ENCODE results near the gene TINAGL1.

DNA sequence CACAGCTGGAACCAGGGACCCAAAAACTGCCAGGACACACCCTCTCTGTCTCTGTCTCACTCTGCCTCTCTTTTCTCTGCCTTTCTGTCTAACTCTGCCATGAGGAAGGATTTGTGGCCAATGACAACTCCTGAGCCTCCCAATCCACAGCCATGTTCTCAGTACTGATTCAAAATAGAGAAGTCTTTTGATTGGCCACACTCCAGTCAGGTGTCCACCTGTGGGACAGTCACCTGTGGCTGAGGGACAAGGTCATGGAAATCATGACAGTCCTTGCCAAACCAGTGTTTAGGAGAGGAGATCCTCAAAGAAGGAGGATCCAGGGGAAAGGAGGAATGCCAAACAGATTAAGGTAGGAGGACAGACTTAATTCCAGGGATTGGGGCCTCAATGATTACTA, 15.8 kb downstream of the TINAGL1 start:
- TF ChIP-seq, protein P1, sequence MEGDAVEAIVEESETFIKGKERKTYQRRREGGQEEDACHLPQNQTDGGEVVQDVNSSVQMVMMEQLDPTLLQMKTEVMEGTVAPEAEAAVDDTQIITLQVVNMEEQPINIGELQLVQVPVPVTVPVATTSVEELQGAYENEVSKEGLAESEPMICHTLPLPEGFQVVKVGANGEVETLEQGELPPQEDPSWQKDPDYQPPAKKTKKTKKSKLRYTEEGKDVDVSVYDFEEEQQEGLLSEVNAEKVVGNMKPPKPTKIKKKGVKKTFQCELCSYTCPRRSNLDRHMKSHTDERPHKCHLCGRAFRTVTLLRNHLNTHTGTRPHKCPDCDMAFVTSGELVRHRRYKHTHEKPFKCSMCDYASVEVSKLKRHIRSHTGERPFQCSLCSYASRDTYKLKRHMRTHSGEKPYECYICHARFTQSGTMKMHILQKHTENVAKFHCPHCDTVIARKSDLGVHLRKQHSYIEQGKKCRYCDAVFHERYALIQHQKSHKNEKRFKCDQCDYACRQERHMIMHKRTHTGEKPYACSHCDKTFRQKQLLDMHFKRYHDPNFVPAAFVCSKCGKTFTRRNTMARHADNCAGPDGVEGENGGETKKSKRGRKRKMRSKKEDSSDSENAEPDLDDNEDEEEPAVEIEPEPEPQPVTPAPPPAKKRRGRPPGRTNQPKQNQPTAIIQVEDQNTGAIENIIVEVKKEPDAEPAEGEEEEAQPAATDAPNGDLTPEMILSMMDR (IDR thresholded peaks at IDR 0.05; ENCODE audit: extremely low read depth in 1 of 2, insufficient read depth in 1 of 2, low read depth in 1 of 2, low read length in 2 of 2) = no peak
- TF ChIP-seq POLR2AphosphoS5 (IDR thresholded peaks at IDR 0.05; ENCODE audit: insufficient read depth, low read depth, low read length) (no peak), POLR2A (IDR thresholded peaks at IDR 0.05; ENCODE audit: low read depth, low read length) (no peak)
- TF ChIP-seq, protein P2, sequence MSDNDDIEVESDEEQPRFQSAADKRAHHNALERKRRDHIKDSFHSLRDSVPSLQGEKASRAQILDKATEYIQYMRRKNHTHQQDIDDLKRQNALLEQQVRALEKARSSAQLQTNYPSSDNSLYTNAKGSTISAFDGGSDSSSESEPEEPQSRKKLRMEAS (IDR thresholded peaks at IDR 0.05; ENCODE audit: insufficient read depth, insufficient read length) = no peak

Measured in endothelial cell of umbilical vein (primary cell).